Mesenchymal stem cell (in vitro differentiated cells and primary cell): ENCODE results near the gene C16orf82.

Source experiments
- DNase-seq: peaks from one replicate; pipeline ENCODE4 v3.0.0-alpha.2; 2013
- H2AFZ ChIP-seq: one replicate; pipeline ENCODE4 v1.6.1; 2013; ENCODE audit warnings: low read depth, mild to moderate bottlenecking, control low read depth, inconsistent platforms, low read length, moderate library complexity
- H2AK5ac ChIP-seq: 2 replicates; pipeline ENCODE4 v1.6.1; 2013; ENCODE audit warnings: low read length, moderate library complexity, mild to moderate bottlenecking, inconsistent platforms; ENCODE audit not compliant: severe bottlenecking
- H2BK120ac ChIP-seq: one replicate; pipeline ENCODE4 v1.6.1; 2013; ENCODE audit warnings: low read depth, mild to moderate bottlenecking, inconsistent platforms, low read length, moderate library complexity
- H2BK12ac ChIP-seq, 2 experiments: one replicate each; pipeline ENCODE4 v1.6.1; 2013; ENCODE audit warnings: inconsistent platforms in 2 of 2, low read length in 2 of 2, mild to moderate bottlenecking in 2 of 2, moderate library complexity in 2 of 2, control low read depth in 1 of 2
- H2BK15ac ChIP-seq: one replicate; pipeline ENCODE4 v1.6.1; 2013; ENCODE audit warnings: mild to moderate bottlenecking, low read depth, inconsistent platforms; ENCODE audit not compliant: poor library complexity, severe bottlenecking
- H2BK5ac ChIP-seq: 2 replicates; pipeline ENCODE4 v1.6.1; 2013; ENCODE audit warnings: low read depth, mild to moderate bottlenecking, low read length, control low read depth, inconsistent platforms; ENCODE audit not compliant: poor library complexity, severe bottlenecking
- H3K14ac ChIP-seq, 2 experiments: one replicate each; pipeline ENCODE4 v1.6.1; 2013; ENCODE audit warnings: inconsistent platforms in 2 of 2, low read length in 2 of 2, control low read depth in 1 of 2, mild to moderate bottlenecking in 1 of 2, moderate library complexity in 1 of 2
- H3K18ac ChIP-seq, 2 experiments: one replicate each; pipeline ENCODE4 v1.6.1; 2013; ENCODE audit warnings: inconsistent platforms in 2 of 2, low read length in 2 of 2, control low read depth in 1 of 2, low read depth in 1 of 2, mild to moderate bottlenecking in 1 of 2
- H3K23ac ChIP-seq, 2 experiments: one replicate each; pipeline ENCODE4 v1.6.1; 2013; ENCODE audit warnings: inconsistent platforms in 2 of 2, low read length in 2 of 2, mild to moderate bottlenecking in 2 of 2, moderate library complexity in 2 of 2, control low read depth in 1 of 2
- H3K27ac ChIP-seq: 2 replicates; pipeline ENCODE4 v1.5.1; 2013; ENCODE audit warnings: mild to moderate bottlenecking, moderate library complexity, low read length, control low read depth, inconsistent platforms; ENCODE audit not compliant: poor library complexity, severe bottlenecking
- H3K27me3 ChIP-seq, 2 experiments: 2 replicates each; pipeline versions ENCODE4 v1.6.1 to v1.7.0; 2013; ENCODE audit warnings: low read length in 2 of 2, mild to moderate bottlenecking in 2 of 2, moderate library complexity in 2 of 2, control low read depth in 1 of 2, inconsistent platforms in 1 of 2; ENCODE audit not compliant: control insufficient read depth in 1 of 2, insufficient read depth in 1 of 2
- H3K36me3 ChIP-seq, 2 experiments: 2 replicates each; pipeline versions ENCODE4 v1.6.1 to v1.7.0; 2013; ENCODE audit warnings: low read length in 2 of 2, control low read depth in 1 of 2, inconsistent platforms in 1 of 2, low read depth in 1 of 2, mild to moderate bottlenecking in 1 of 2; ENCODE audit not compliant: insufficient read depth in 2 of 2, control insufficient read depth in 1 of 2
- H3K4ac ChIP-seq, 2 experiments: one replicate each; pipeline ENCODE4 v1.6.1; 2013; ENCODE audit warnings: inconsistent platforms in 2 of 2, low read length in 2 of 2, mild to moderate bottlenecking in 2 of 2, moderate library complexity in 2 of 2, control low read depth in 1 of 2, low read depth in 1 of 2
- H3K4me1 ChIP-seq: 2 replicates; pipeline ENCODE4 v1.6.1; 2013; ENCODE audit warnings: low read depth, low read length, control low read depth; ENCODE audit not compliant: control insufficient read depth, insufficient read depth
- H3K4me2 ChIP-seq: 2 replicates; pipeline ENCODE4 v1.6.1; 2013; ENCODE audit warnings: low read length, mild to moderate bottlenecking, inconsistent platforms; ENCODE audit not compliant: poor library complexity, severe bottlenecking
- H3K4me3 ChIP-seq, 2 experiments: 2 replicates each; pipeline versions ENCODE4 v1.5.1 to v1.7.0; 2013; ENCODE audit warnings: low read length in 2 of 2, mild to moderate bottlenecking in 2 of 2, control low read depth in 1 of 2, low read depth in 1 of 2; ENCODE audit not compliant: insufficient read depth in 1 of 2
- H3K79me1 ChIP-seq: replicated peaks from 2 replicates; pipeline ENCODE4 v1.6.1; 2013; ENCODE audit warnings: mild to moderate bottlenecking, control low read depth, low read length, inconsistent platforms; ENCODE audit not compliant: poor library complexity, severe bottlenecking
- H3K9ac ChIP-seq: 2 replicates; pipeline ENCODE4 v1.7.0; 2013; ENCODE audit warnings: mild to moderate bottlenecking, low read length, moderate library complexity
- H3K9me3 ChIP-seq: 2 replicates; pipeline ENCODE4 v1.7.0; 2013; ENCODE audit warnings: mild to moderate bottlenecking, low read length; ENCODE audit not compliant: control insufficient read depth
- H4K8ac ChIP-seq: one replicate; pipeline ENCODE4 v1.6.1; 2013; ENCODE audit warnings: inconsistent platforms, mild to moderate bottlenecking, low read length, moderate library complexity
- H4K91ac ChIP-seq: one replicate; pipeline ENCODE4 v1.6.1; 2013; ENCODE audit warnings: mild to moderate bottlenecking, low read length, inconsistent platforms
- WGBS: methylation state at CpG from one replicate; pipeline ENCODE4 v1.1.7; 2013; ENCODE audit warnings: mixed read lengths; 5-methylcytosine and 5-hydroxymethylcytosine counted together

Gene C16orf82

GRCh38 chr16:27097800-27098230 lies 31.1 kb downstream of the C16orf82 start:
- Histone ChIP-seq H2BK120ac (no peak overlapping the region), H3K9me3 (no peaks in the 10 kb centered on the region), H3K18ac (no peak overlapping the region), H3K36me3 (no peaks in the 10 kb centered on the region), H3K23ac (no peak overlapping the region), H3K4ac (no peak overlapping the region), H3K27ac (no peak overlapping the region), H4K8ac (no peak overlapping the region), H3K14ac (no peak overlapping the region), H2AK5ac (no peak overlapping the region), H2BK15ac (no peak overlapping the region), H3K4me2 (no peak overlapping the region), H3K27me3 (no peaks in the 10 kb centered on the region), H2BK5ac (no peak overlapping the region), H2AFZ (no peak overlapping the region), H4K91ac (no peak overlapping the region), H3K4me3 (no peak overlapping the region), H3K4me1 (no peaks in the 10 kb centered on the region), H2BK12ac (no peak overlapping the region), H3K9ac (peak overlapping the region; percentile 54), H3K79me1 (no peaks in the 10 kb centered on the region)
- peak; percentile 48 for DNase-seq
- WGBS: 95% methylated on average over 4 of the region's 6 CpGs

GRCh38 chr16:27098366-27099049 lies 31.8 kb downstream of the C16orf82 start:
- Histone ChIP-seq H3K79me1 (no peaks in the 10 kb centered on the region), H3K9ac (no peak overlapping the region), H2BK5ac (no peak overlapping the region), H2AK5ac (no peak overlapping the region), H2BK120ac (no peak overlapping the region), H3K4ac (no peak overlapping the region), H3K18ac (peak overlapping the region in 1 of 2 experiments; percentile 8), H3K23ac (no peak overlapping the region), H3K9me3 (no peaks in the 10 kb centered on the region), H4K91ac (no peak overlapping the region), H2AFZ (no peak overlapping the region), H3K4me1 (no peaks in the 10 kb centered on the region), H3K4me2 (no peak overlapping the region), H2BK12ac (no peak overlapping the region), H4K8ac (no peak overlapping the region), H3K36me3 (no peaks in the 10 kb centered on the region), H3K27ac (no peak overlapping the region), H2BK15ac (no peak overlapping the region), H3K4me3 (no peak overlapping the region), H3K27me3 (no peaks in the 10 kb centered on the region), H3K14ac (no peak overlapping the region)
- WGBS: 64% methylated on average over 2 of the region's 3 CpGs
- DNase-seq: no peak

- Histone ChIP-seq H2AK5ac (no peak overlapping the region), H3K36me3 (no peaks in the 10 kb centered on the region), H3K27ac (no peak overlapping the region), H3K27me3 (peaks cover 0 to 6% of the 10 kb centered on the region in 2 experiments), H2BK12ac (no peak overlapping the region), H3K4me2 (no peak overlapping the region), H3K4me1 (no peaks in the 10 kb centered on the region), H4K8ac (no peak overlapping the region), H3K79me1 (no peaks in the 10 kb centered on the region), H2AFZ (no peak overlapping the region), H3K14ac (no peak overlapping the region), H2BK120ac (no peak overlapping the region), H3K4me3 (no peak overlapping the region), H2BK15ac (no peak overlapping the region), H2BK5ac (no peak overlapping the region), H4K91ac (no peak overlapping the region), H3K9me3 (peaks cover 4% of the 10 kb centered on the region), H3K9ac (no peak overlapping the region), H3K23ac (no peak overlapping the region), H3K4ac (no peak overlapping the region), H3K18ac (no peak overlapping the region)
- 75% methylated on average over 11 of the region's 11 CpGs for WGBS
- DNase-seq: no peak
These were observed 36.2 kb downstream of the C16orf82 start for GRCh38 chr16:27102701-27103575.

- no peak overlapping the region for H2AFZ ChIP-seq
- H2BK12ac ChIP-seq: no peak overlapping the region
- H4K91ac ChIP-seq: no peak overlapping the region
- H4K8ac ChIP-seq: no peak overlapping the region
- H3K79me1 ChIP-seq: no peaks in the 10 kb centered on the region
- no peak overlapping the region for H2BK120ac ChIP-seq
- no peak overlapping the region for H3K18ac ChIP-seq
- no peak overlapping the region for H3K27ac ChIP-seq
- peaks cover 0 to 6% of the 10 kb centered on the region in 2 experiments for H3K27me3 ChIP-seq
- H3K4me2 ChIP-seq: no peak overlapping the region
- no peak for DNase-seq
- no peak overlapping the region for H2BK5ac ChIP-seq
- H3K9me3 ChIP-seq: peaks cover 4% of the 10 kb centered on the region
- no peaks in the 10 kb centered on the region for H3K36me3 ChIP-seq
- no peak overlapping the region for H3K4ac ChIP-seq
- H3K23ac ChIP-seq: no peak overlapping the region
- WGBS: 98% methylated on average over 1 of the region's 1 CpG
- H3K4me1 ChIP-seq: no peaks in the 10 kb centered on the region
- no peak overlapping the region for H3K9ac ChIP-seq
- no peak overlapping the region for H3K4me3 ChIP-seq
- no peak overlapping the region for H3K14ac ChIP-seq
- H2BK15ac ChIP-seq: no peak overlapping the region
- H2AK5ac ChIP-seq: no peak overlapping the region
These were observed 37.2 kb downstream of the C16orf82 start for GRCh38 chr16:27103954-27104353.
